GM12875 (cell line): ENCODE results near the gene NOVA1.

Source experiments
- H3K4me3 ChIP-seq: one replicate; pipeline ENCODE4 v1.5.1; 2011; ENCODE audit warnings: low read depth, low read length, control low read depth
- TF ChIP-seq, protein P1 (sequence below): IDR thresholded peaks from 2 replicates; pipeline ENCODE4 v1.5.1; 2011; ENCODE audit warnings: low read depth, mild to moderate bottlenecking, control low read depth, inconsistent platforms, low read length, moderate library complexity, borderline replicate concordance; ENCODE audit not compliant: insufficient read depth

NOVA1 gene

GRCh38 chr14:26415618-26416123, 182.2 kb downstream of the NOVA1 start:
- TF ChIP-seq, protein P1, sequence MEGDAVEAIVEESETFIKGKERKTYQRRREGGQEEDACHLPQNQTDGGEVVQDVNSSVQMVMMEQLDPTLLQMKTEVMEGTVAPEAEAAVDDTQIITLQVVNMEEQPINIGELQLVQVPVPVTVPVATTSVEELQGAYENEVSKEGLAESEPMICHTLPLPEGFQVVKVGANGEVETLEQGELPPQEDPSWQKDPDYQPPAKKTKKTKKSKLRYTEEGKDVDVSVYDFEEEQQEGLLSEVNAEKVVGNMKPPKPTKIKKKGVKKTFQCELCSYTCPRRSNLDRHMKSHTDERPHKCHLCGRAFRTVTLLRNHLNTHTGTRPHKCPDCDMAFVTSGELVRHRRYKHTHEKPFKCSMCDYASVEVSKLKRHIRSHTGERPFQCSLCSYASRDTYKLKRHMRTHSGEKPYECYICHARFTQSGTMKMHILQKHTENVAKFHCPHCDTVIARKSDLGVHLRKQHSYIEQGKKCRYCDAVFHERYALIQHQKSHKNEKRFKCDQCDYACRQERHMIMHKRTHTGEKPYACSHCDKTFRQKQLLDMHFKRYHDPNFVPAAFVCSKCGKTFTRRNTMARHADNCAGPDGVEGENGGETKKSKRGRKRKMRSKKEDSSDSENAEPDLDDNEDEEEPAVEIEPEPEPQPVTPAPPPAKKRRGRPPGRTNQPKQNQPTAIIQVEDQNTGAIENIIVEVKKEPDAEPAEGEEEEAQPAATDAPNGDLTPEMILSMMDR: no peak
- no peak overlapping the region for H3K4me3 ChIP-seq

DNA sequence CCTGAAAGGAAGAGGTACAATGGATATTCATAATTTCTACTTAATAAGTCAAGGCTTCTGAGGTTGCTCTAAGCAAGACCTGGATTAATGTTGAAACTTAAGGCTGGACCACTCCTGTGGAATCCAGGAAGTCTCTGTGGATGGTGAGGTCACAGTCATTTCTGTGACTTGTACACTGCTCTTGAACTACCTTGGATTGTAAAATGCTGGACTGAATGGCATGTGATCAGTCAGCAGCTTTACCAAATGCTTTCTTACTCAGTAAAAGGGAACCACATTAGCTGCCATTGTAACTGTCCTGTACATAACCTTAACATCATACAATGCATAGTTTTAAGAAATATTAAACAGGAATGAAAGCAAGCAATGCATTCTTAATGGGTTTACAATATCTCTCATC, 182.9 kb downstream of the NOVA1 start:
- TF ChIP-seq, protein P1: no peak
- no peak overlapping the region for H3K4me3 ChIP-seq

GRCh38 chr14:26414103-26414502, 183.7 kb downstream of the NOVA1 start:
- no peak overlapping the region for H3K4me3 ChIP-seq
- TF ChIP-seq, protein P1: no peak

- TF ChIP-seq, protein P1: no peak
- no peak overlapping the region for H3K4me3 ChIP-seq
Observed at GRCh38 chr14:26412421-26412820, 185.4 kb downstream of the NOVA1 start.

- H3K4me3 ChIP-seq: no peak overlapping the region
- TF ChIP-seq, protein P1: no peak
Observed at GRCh38 chr14:26410189-26410685, 187.6 kb downstream of the NOVA1 start.

DNA sequence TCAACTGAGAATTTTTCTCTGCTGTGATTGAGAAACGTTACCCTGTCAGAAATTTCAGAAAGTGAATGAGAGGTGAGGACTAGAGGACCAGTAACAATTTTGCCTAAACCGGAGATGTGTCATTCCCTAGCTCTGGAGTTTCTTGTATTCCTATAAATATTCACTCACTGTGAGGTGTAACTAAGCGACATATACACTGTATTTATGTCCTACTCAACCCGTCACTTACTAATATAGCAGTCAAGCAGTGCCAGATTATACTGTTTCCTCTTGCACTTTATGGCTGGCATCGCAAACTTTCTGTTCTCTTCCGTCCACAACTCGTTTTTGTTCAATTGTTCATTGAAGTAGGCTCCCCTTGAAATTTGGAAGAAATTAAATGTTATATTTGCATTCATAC, 192.9 kb downstream of the NOVA1 start:
- no peak overlapping the region for H3K4me3 ChIP-seq
- TF ChIP-seq, protein P1: no peak

DNA sequence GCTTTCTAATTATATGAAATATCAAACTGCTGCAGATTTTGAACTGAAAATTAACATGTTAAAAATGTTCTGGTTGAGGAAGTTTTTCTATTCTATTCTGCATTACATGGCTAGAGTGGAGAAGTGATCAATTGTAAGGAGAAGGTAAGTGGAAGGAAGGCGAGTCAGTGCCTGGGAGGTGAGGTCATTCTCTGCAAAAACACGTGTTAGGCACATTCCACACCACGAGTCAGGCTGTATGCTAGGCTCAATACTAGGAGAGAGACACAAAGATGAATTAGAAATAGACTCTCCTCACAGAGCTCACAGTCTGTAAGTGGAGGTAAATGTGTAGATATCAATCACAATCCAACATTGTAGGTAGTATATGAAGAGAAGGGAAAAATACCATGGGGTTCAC, 194.1 kb downstream of the NOVA1 start:
- no peak overlapping the region for H3K4me3 ChIP-seq
- TF ChIP-seq, protein P1: no peak
